Common myeloid progenitor, CD34-positive (primary cell): ENCODE data around the gene RNF13.
"Not testable (repeated sequence)": the region's sequence is repeated elsewhere in the genome, so short reads cannot be mapped to it uniquely, and the experiment has no call there.

Experiments
- CTCF ChIA-PET: fragments of 350-600 bp; sonication (Branson Sonifier 250); formaldehyde crosslinking; loops from one replicate; lab custom pipeline; 2021; ENCODE audit warnings: antibody characterized with exemption; lab: Charles Lee
- POLR2A ChIA-PET: fragments of 350-600 bp; sonication (Branson Sonifier 250); formaldehyde crosslinking; loops from one replicate; lab custom pipeline; 2021; ENCODE audit warnings: antibody characterized with exemption; lab: Charles Lee
- DNase-seq, 3 donors: peaks; one replicate each; pipeline versions ENCODE4 v3.0.0 to v3.0.0-alpha.2; 2013
- H3K27ac ChIP-seq, 2 experiments: 1 replicate in 1 of 2; 2 replicates in 1 of 2; pipeline ENCODE4 v1.7.0; 2013; ENCODE audit warnings: inconsistent platforms in 2 of 2, low read length in 2 of 2, mild to moderate bottlenecking in 2 of 2, low read depth in 1 of 2, moderate library complexity in 1 of 2; ENCODE audit not compliant: severe bottlenecking in 2 of 2, insufficient read depth in 1 of 2, poor library complexity in 1 of 2
- H3K27me3 ChIP-seq, 5 experiments: replicated peaks in 2 of 5; 1 replicate in 3 of 5; 2 replicates in 2 of 5; pipeline versions ENCODE4 v1.6.1 to v1.7.0; 2013; ENCODE audit warnings: low read length in 4 of 5, mild to moderate bottlenecking in 2 of 5, moderate library complexity in 2 of 5, inconsistent platforms in 1 of 5; ENCODE audit not compliant: insufficient read depth in 5 of 5, control insufficient read depth in 4 of 5
- H3K36me3 ChIP-seq, 4 experiments: 1 replicate in 2 of 4; 2 replicates in 2 of 4; pipeline versions ENCODE4 v1.6.1 to v1.7.0; 2013; ENCODE audit warnings: low read length in 3 of 4, control low read depth in 1 of 4, mild to moderate bottlenecking in 1 of 4; ENCODE audit not compliant: control insufficient read depth in 4 of 4, insufficient read depth in 4 of 4
- H3K4me1 ChIP-seq, 4 experiments: 1 replicate in 3 of 4; 2 replicates in 1 of 4; pipeline versions ENCODE4 v1.6.1 to v1.7.1; 2013; ENCODE audit warnings: low read length in 3 of 4, mild to moderate bottlenecking in 3 of 4, control low read depth in 1 of 4, inconsistent platforms in 1 of 4, moderate library complexity in 1 of 4; ENCODE audit not compliant: control insufficient read depth in 4 of 4, insufficient read depth in 4 of 4; ENCODE audit errors: control extremely low read depth in 1 of 4
- H3K4me3 ChIP-seq, 7 experiments: 1 replicate in 4 of 7; 2 replicates in 3 of 7; pipeline versions ENCODE4 v1.5.1 to v1.7.0; 2013; ENCODE audit warnings: mild to moderate bottlenecking in 7 of 7, low read length in 6 of 7, moderate library complexity in 6 of 7, inconsistent platforms in 2 of 7, low read depth in 2 of 7, control low read depth in 1 of 7; ENCODE audit not compliant: insufficient read depth in 4 of 7, control insufficient read depth in 1 of 7; ENCODE audit errors: extremely low read depth in 1 of 7
- H3K9me3 ChIP-seq, 5 experiments: 1 replicate in 4 of 5; 2 replicates in 1 of 5; pipeline versions ENCODE4 v1.6.1 to v1.7.1; 2013; ENCODE audit warnings: low read length in 4 of 5, mild to moderate bottlenecking in 2 of 5, inconsistent platforms in 1 of 5, low read depth in 1 of 5, moderate library complexity in 1 of 5; ENCODE audit not compliant: control insufficient read depth in 4 of 5, insufficient read depth in 2 of 5; ENCODE audit errors: control extremely low read depth in 1 of 5
- WGBS: methylation state at CpG from one replicate; pipeline ENCODE4 v1.1.5; 2013; ENCODE audit not compliant: insufficient coverage; 5-methylcytosine and 5-hydroxymethylcytosine counted together

RNF13 gene

GRCh38 chr3:149831321-149831720 is 18.3 kb downstream of the RNF13 start:
- ChIA-PET CTCF (no interaction called here), POLR2A (no interaction called here)
- Histone ChIP-seq H3K9me3 (peaks cover 7 to 58% (median 29%) of the 10 kb centered on the region in 5 experiments), H3K27ac (no peak overlapping the region), H3K36me3 (peaks cover 0 to 6% (median 2%) of the 10 kb centered on the region in 4 experiments), H3K4me3 (no peak overlapping the region), H3K4me1 (no peaks in the 10 kb centered on the region), H3K27me3 (no peaks in the 10 kb centered on the region)
- WGBS, result 100% methylated on average over 3 of the region's 4 CpGs
- no peak for DNase-seq

- Histone ChIP-seq H3K36me3 (peaks cover 0 to 7% (median 3%) of the 10 kb centered on the region in 4 experiments), H3K27ac (no peak overlapping the region), H3K4me1 (no peaks in the 10 kb centered on the region), H3K27me3 (no peaks in the 10 kb centered on the region), H3K9me3 (peaks cover 10 to 66% (median 29%) of the 10 kb centered on the region in 5 experiments), H3K4me3 (no peak overlapping the region)
- WGBS, result no CpG with 5 or more reads among the region's 1 CpG
- POLR2A ChIA-PET, result no interaction called here
- no peak for DNase-seq
- CTCF ChIA-PET, result no interaction called here
Observed at GRCh38 chr3:149832086-149832485, 19.1 kb downstream of the RNF13 start.

GRCh38 chr3:149833241-149833640 is 20.2 kb downstream of the RNF13 start:
- Histone ChIP-seq H3K4me3 (no peak overlapping the region), H3K9me3 (peaks cover 10 to 76% (median 37%) of the 10 kb centered on the region in 5 experiments), H3K27me3 (no peaks in the 10 kb centered on the region), H3K36me3 (peaks cover 0 to 18% (median 4%) of the 10 kb centered on the region in 4 experiments), H3K27ac (no peak overlapping the region), H3K4me1 (no peaks in the 10 kb centered on the region)
- no CpG with 5 or more reads among the region's 2 CpGs for WGBS
- ChIA-PET CTCF (no interaction called here), POLR2A (no interaction called here)
- DNase-seq, result peak in 2 of 3 donors; percentile 16 to 27

- CTCF ChIA-PET, result interaction anchor here (1.4 kb wide), 1 partner anchor 24 kb away, joined by 3 read pairs; no protein-coding TSS in a partner anchor
- Histone ChIP-seq H3K9me3 (peaks cover 6 to 50% (median 21%) of the 10 kb centered on the region in 5 experiments), H3K36me3 (peaks cover 0 to 16% (median 2%) of the 10 kb centered on the region in 4 experiments)
- H3K27ac ChIP-seq, DNase-seq, POLR2A ChIA-PET, H3K27me3 ChIP-seq, H3K4me1 ChIP-seq, H3K4me3 ChIP-seq: not testable (repeated sequence)
- 96% methylated on average over 2 of the region's 3 CpGs for WGBS
Observed at GRCh38 chr3:149838491-149838890, 25.5 kb downstream of the RNF13 start.

GRCh38 chr3:149839469-149839868 is 26.5 kb downstream of the RNF13 start:
- DNase-seq, H3K4me1 ChIP-seq, H3K4me3 ChIP-seq, POLR2A ChIA-PET, H3K27me3 ChIP-seq, H3K27ac ChIP-seq: not testable (repeated sequence)
- CTCF ChIA-PET, result interaction anchor here (1.3 kb wide), 1 partner anchor 14 kb away, joined by 3 read pairs; no protein-coding TSS in a partner anchor
- peaks cover 5 to 40% (median 17%) of the 10 kb centered on the region in 5 experiments for H3K9me3 ChIP-seq
- peaks cover 0 to 16% (median 2%) of the 10 kb centered on the region in 4 experiments for H3K36me3 ChIP-seq
- WGBS, result no CpG with 5 or more reads among the region's 3 CpGs

- 100% methylated on average over 1 of the region's 3 CpGs for WGBS
- Histone ChIP-seq H3K9me3 (peaks cover 5 to 35% (median 14%) of the 10 kb centered on the region in 5 experiments), H3K4me1 (no peaks in the 10 kb centered on the region), H3K36me3 (peaks cover 0 to 16% (median 2%) of the 10 kb centered on the region in 4 experiments), H3K27ac (no peak overlapping the region), H3K4me3 (no peak overlapping the region), H3K27me3 (no peaks in the 10 kb centered on the region)
- ChIA-PET CTCF (interaction anchor here (1.3 kb wide), 1 partner anchor 14 kb away, joined by 3 read pairs; no protein-coding TSS in a partner anchor), POLR2A (no interaction called here)
- peak in 2 of 3 donors; percentile 25 to 54 for DNase-seq
Observed at GRCh38 chr3:149839896-149840295, 26.9 kb downstream of the RNF13 start.

- Histone ChIP-seq H3K36me3 (peaks cover 8 to 25% (median 9%) of the 10 kb centered on the region in 4 experiments), H3K27ac (no peak overlapping the region), H3K4me1 (no peaks in the 10 kb centered on the region), H3K27me3 (no peaks in the 10 kb centered on the region), H3K9me3 (peaks cover 1 to 4% (median 4%) of the 10 kb centered on the region in 5 experiments), H3K4me3 (no peak overlapping the region)
- WGBS, result 100% methylated on average over 1 of the region's 2 CpGs
- ChIA-PET POLR2A (no interaction called here), CTCF (interaction anchor here (1.1 kb wide), 1 partner anchor 78 kb away, joined by 3 read pairs; no protein-coding TSS in a partner anchor)
- DNase-seq, result no peak
Observed at GRCh38 chr3:149843502-149843901, 30.5 kb downstream of the RNF13 start.
